Measurements from ENCODE around the gene SFTPB.
"Not testable (repeated sequence)": the region's sequence is repeated elsewhere in the genome, so short reads cannot be mapped to it uniquely, and the experiment has no call there.

The SFTPB gene

DNA sequence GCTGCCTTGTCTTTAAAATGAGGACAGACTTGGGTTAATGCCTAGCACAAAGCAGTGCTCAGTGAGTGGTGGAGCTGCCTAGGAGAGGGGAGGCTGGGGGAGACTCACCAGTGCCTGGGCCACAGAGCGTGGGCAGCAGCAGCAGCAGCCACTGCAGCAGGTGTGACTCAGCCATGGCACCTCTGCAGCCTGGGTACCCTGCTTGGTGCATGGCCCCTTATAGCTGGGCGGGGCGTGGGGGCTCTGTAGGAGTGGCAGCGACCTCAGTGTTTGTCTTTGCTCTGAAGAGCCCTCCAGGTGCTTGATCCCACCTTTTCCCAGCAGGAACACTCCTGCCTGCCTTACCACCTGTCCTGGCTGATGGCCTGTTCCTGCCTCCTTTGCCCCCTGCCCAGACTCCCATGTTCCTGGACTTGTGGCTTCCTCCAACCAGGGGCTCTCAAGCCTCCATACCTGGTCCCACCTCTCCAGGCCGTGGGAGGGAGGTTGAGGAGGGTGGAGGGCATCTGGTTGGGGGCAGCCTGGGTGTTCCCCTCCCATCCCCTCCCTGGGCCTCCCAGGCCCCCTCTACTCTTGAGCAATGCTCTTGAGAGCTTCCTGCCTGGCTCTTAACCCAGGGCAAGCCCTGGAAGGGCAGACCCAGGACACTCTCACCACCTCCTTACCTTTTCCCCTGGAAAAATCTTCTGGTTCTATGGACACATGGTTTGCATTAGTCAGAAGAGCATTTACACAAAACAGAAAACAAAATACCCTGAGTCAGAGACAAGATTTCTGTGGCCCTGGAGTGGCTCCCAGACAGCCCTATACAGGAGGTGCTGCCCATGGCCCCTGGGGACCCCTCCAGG, at the start of gene SFTPB:
SFTPB (minus strand) TSS at position 191 of the 848 bp plus-strand sequence; CDS start at position 175, 16 bp downstream.
- DNase-seq: no peak

DNA sequence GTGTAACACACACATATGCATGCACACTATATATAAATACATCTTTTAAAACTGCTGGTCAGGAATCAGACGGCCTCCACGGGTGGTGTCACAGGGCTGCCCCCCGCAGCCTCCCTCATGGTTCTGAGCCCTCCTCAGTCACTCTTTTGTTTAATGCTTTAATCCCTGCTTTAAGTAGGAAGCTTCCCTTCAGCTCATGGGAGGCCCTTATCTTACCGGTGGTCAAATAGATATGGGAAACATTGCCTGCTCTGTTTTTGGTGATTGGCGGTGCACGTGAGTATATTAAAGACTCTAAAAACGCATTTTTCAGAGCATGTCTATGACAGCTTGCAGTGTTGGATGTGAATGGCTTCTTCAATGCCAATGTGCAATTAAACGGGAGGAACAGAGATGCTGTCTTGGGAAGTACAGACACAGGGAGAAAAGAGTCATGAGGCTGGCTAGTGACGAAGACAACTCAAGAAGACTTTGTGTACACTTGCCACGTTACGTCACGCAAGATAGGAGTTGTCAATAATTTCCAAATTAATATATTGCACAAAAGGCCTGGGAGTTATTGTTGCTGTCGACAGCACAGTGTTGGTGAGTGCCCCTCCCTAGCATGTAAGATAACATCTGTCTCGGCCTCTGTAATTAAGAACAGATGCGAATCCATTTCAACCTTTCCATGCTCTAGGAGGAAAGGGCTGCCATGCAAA, 49.5 kb upstream of the SFTPB start:
- DNase-seq: no peak

DNA sequence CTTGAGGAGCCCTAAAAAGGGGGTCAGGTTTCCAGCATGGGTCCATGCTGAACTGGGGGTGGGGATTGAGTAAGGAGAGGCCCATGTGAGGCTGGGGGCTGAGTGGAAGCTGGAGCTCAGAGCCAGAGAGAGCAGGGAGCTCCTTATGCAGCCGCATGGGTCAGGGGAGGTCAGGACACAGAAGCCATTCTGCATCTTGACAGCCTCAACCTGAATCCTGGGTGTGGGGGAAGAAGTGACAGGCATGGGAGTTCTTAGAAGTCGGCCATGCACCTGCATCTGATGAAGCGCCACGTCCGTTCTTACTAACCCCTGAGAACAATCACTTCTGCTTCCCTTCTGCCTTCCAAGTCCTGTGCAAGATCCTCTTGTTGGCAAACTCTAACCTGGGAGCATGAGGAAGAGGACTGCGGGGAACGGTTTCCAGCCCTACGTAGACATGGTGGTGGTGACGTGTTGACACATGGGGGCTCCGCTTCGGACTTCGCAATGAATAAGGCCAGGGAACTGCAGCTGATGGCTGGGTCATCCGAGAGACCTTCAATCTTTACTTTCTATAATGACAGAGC, 48.4 kb upstream of the SFTPB start:
- DNase-seq: no peak

DNA sequence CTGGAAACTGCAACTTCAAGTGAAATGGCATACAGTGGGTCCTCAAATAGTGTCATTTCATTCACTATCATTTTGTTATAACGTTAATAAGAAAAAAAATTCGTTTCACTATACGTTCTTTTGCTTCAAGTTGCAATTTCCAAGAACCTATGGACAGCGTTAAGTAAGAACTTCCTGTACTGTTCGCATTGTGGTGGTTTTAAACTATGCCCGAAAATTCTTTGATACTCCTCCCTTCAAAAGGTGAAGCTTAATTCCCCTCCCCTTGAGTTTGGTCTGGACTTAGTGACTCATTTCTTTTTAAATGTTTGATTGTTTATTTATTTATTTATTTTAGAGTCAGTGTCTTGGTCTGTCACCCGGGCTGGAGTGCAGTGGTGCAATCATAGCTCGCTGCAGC, 46.8 kb upstream of the SFTPB start:
- DNase-seq: no peak

DNA sequence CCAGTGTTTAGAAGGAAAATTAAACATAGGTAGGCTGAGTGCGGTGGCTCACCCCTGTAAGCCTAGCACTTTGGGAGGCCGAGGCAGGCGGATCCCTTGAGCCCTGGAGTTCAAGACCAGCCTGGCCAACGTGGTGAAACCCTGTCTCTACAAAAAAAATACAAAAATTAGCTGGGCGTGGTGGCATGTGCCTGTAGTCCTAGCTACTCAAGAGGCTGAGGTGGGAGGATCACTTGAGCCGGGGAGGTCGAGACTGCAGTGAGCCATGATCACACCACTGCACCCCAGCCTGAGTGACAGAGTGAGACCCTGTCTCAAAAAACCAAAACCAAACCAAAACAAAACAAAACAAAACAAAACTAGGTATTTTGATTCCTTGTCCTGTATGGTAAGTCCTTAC, 46.4 kb upstream of the SFTPB start:
- DNase-seq: not testable (repeated sequence)

DNA sequence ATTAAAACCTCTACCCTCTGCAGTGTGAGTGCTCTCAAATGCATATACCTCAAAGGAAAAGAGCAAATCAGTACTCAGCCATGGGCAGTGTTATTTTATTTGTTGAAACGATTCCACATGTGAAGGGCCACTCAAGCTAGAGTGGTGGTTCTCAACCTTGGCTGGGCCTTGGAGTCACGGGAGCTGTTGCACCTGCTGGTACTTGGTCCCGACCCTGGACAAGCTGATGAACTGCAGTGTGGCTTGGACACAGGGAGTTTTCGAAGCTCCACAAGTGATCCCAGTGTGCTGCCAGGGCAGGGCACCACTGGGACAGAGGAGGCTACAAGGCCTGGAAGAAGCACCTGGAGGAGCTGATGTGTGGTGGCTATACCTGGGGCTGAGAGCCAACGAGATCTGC, 45.8 kb upstream of the SFTPB start:
- no peak for DNase-seq

DNA sequence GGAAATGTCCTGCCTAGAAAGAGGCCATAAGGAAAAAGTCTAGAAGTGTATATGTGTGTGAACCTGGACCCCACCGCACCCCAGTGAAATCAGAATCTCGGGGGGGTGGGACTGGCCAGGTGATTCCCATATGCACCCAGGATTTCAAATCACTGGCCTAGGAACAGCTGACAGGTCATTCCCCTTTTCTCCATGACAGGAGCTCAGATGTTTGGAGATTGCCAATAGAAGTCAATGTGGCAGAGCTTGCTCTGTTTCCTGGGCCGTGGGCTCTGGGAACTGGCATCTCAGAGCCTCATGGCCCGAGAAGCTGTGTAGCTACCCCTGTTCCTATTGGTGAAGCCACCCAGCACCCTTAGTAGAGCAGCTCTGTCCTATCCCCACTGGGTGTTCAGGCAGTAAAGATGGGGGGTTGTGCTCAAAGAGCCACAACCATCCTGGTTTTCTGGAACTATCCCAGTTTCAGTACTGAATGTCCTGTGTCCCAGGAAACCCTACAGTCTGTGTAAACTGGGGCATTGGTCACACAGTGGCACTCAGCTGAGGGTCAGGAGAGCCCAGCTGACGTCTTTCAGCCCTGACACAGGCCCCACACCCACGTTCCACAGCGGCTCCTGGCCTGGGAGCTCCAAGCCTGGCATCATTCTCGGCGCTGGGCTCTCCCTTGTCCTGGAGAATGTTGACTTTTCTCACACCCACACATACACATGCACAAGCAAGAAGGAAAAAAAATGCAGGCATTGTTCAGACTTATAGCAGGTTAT, 45.0 kb upstream of the SFTPB start:
- no peak for DNase-seq

DNA sequence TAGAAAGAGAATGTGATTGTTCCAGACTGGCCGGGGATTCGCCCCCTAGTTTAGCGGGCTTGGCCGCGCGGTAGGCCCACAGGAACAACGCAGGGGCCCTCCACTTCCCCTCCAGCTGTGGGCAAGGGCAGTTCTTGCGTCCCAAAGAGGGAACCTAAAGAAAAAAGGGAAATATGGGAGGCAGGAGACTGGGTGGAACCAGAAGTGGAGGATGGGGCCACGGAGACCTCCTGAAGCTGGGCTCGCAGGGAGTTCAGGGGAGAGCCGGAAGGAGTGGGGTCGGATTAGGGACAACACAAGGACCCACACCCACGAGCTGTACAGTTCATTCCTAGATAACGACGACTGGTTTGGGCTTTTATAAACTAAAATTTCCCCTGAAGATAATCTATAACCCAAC, 44.3 kb upstream of the SFTPB start:
- no peak for DNase-seq

DNA sequence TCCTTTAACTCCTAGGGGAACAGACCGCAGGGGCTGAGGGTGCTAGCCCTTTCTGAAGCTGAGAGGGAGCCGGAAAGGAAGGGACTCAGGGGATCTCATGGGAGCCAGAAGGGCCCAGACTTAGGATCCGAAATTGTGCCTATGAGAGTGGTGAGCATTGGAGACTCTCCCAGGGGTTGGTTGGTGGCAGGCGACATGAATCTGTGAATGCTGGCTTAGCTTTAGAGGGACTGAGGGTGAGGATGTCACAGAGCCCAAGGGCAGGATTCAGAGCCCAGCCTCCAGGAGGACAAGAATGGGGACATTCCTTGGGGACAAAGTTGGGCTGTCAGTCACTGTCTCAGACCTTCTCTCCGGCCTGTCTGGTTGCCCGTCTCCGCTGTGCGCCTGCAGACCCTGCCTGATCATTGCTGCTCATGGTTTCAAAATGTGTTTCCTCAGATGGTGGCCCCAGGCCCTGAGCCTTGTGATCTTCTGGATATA, 43.6 kb upstream of the SFTPB start:
- DNase-seq: no peak

DNA sequence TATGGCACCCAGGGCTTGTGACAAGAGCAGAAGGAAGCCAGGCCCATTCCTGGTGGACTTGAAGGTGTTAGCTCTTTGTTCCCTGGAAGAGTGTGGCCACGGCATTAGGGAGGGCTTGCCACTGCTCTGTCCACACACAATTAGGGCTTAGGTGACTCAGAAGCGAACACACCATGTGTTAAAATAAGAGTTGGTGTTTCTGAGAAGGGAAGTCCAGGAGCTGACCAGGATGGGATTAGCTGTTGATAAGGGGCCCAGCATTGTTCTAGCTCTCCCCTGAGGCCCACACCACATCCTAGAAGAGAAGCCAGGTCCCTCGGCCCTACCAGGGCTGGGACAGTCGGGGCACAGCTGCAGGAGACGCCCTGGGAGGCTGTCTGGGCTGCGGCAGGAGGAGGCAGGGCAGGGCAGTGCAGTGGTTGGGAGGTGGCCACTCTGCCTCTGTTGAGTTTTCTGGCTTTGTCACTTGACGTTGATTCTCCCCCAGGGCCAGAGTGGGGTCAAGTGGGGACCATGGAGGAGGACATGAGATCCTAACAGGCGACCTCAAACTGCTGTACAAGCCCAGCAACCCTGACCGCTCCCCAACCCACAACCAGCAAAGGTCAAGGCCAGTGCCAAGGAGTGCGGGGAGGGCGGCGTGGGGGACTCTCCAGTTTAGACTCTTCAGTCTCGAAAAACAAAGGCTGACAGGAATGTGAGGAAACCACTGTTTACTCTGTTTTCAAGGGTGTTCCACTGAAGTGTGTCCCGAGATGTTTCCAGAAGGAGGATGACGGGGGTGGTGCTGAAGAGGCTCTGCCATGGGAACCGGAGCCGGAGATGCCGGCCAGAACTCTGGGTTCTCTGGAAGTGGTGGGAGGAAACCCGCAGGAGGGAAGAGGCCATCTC, 42.9 kb upstream of the SFTPB start:
- DNase-seq: no peak

DNA sequence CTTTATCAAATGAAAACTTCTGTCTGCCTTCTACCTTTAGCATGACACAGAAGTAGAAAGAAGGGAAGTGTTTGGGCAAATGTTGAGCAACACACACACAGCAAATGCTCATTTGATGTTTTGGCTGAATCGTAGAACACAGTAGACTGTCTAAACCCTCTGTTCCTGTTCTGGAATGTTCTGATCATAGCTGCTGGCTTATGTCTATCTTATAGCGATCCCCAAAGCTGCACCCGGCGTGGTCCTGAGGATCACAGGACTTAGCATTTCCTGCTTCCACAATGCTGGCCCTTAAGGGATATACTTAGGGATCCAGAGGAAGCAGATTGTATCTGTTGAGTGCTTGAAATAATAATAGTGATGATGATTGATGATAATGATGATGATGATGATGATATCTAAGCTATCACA, 41.4 kb upstream of the SFTPB start:
- no peak for DNase-seq

DNA sequence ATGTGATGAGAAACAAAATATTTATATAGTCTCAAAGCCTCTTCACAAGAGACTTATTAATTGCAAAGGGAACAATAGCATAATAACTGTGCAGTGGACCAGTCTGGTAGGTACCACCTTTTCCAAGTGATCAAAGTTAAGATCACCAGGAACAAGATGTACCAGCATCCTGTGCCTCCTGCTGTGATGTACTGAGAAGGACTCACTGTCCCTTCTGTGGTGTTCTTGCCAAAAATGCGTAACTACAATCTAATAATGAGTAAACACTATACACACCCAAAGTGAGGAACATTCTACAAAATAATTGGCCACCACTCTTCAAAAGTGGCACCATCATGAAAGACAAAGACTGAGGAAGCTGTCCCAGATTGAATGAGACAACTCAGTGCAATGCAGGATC, 40.6 kb upstream of the SFTPB start:
- no peak for DNase-seq

DNA sequence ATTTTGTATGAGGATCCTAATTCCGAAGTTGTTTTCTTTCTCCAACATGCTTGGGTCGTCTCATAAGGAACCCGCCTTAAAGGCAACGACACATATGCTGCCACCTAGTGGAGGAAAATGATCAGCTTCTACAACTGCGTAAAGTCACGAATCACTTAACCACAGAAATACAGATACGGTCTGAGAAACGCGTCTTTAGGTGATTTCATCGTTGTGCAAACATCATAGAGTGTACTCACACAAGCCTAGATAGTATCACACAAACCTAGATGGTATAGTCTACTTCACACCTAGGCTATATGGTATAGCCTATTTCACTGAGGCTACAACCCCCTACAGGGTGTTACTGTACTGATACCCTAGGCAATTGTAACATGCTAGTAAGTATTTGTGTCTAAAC, 39.3 kb upstream of the SFTPB start:
- DNase-seq: peak; percentile 58 to 89

DNA sequence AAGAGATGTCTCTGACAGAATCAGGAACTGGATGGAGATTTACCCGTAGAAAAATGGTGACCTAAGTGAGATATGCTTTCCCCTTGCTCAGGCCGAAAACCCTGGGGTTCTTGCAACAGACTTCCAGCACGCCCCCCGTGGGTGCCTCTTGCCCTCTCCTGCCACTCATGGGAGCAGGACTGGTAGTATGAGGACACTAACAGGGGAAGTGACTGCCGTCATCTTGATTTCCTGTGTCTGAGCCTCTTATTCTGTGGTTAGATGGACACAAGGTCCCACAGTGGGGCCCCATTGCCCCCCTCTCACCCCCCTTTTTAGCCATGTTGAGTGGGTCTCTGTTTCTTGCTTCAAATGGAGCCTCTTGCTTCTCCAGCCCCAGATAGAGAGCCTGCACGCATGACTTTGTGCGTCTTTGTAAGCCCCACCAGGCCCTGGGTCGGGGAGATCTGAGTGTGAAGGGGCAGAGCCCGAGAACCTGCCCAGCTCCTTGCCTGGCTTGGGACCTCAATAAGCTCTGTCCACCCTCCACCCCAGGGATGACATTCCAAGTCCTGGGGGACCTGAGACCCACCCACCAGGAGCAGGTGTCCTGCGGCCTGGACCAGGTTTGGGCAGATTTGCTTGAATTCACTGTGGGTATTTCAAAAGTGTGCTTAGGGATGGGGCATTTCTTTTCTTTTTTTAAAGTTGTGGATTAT, 38.7 kb upstream of the SFTPB start:
- DNase-seq: no peak

DNA sequence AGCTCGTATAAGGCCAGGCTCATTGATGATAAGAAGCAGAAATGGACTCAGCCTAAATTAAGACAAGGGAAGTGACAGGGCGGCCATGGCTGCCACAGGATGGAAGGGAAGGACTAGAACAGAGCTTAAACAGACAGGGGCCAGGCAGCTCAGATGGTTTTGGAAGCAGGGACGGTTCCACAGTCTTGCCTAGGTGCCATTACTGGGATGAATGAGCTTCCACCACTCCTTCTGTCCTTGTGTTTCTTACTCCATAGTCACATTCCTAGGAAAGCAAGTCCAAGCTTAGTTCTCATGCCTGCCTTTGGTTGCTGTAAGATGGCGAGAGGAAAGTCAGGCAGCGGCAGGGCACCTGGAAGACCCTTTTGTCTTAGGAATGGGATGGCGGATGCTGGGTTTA, 38.1 kb upstream of the SFTPB start:
- no peak for DNase-seq

DNA sequence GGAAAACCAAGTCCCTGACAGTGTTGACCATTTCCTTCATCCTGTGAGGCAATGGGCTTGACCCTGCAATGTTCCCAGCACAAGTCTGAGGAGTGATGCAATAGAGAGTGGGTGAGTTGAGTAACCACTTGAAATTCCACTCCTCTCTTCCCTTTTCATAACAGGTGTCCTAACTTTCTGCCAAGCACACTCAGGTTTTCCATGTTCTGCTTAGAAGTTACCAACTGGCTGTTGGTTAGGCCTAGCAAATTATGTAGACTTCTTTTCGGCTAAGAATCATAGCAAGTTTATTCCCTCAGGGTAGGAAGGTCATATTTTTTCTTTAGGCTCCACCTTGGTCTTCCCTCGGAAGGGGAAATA, 37.7 kb upstream of the SFTPB start:
- DNase-seq: no peak

DNA sequence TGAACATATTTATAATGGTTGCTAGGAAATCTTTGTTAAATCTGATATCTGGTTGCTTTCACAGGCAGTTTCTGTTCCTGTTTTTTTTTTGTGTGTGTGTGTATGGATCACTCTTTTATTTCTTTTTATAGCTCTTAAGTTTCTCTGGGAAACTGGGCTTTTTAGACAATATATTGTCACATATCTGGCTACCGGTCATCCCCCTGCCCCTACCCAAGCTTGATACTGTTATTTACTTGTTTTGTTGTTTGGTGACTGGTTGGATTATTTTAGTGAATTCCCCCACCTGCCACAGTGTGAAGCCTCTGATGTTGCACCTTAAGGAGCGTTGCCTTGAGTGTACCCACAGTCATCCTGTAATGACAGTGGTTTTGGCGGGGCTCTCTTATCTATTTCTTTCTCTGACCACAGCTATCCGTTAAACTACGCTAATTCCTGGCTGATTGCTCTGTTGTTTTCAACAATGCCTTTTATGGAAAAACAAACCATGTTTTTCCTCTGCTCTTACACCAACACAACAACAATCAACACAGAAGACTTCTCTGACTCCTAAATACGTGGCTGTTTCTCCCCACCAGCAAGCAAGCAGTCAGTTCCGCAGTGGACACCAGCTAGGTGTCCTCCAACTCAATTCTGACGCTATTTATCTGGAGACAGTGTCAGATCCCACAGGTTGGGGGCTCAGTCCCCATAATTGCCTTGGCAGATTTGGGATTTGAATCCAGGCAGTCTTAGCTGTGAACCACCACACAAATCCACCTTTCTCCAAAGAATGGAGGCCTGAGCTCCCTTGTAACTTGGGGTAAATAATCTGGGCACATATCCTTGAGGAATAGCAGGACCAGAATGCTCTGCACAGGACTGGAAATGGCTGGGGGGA, 37.0 kb upstream of the SFTPB start:
- DNase-seq: no peak

DNA sequence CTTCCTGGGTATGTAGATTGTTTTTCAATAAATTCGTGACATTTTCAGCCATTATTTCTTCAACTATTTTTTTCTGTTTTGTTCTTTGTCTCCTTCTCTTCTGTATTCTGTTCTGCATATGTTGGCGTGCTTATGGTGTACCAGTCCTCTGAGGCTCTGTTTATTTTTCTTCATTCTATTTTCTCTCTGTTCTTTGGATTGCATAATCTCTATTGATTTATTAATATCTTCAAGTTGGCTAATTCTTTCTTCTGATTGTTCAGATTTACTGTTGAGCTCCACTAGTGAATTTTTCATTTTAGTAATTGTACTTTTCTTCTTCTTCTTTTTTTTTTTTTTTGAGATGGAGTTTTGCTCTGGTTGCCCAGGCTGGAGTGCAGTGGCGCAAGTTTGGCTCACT, 36.0 kb upstream of the SFTPB start:
- no peak for DNase-seq

DNA sequence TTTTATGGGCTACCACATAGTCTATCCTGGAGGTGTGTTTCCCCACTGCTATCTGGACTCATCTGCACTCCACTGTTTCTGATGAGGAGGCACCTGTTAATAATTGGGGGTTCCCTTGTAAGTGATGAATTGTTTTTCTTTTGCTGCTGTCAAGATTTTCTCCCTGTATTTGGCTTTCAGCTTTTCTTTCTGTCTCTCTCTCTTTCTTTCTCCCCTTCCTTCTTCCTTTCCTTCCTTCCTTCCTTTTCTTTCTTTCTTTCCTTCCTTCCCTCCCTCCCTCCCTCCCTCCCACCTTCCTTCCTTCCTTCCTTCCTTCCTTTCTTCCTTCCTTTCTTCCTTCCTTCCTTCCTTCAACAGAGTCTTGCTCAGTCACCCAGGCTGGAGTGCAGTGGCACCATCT, 35.3 kb upstream of the SFTPB start:
- DNase-seq: no peak

DNA sequence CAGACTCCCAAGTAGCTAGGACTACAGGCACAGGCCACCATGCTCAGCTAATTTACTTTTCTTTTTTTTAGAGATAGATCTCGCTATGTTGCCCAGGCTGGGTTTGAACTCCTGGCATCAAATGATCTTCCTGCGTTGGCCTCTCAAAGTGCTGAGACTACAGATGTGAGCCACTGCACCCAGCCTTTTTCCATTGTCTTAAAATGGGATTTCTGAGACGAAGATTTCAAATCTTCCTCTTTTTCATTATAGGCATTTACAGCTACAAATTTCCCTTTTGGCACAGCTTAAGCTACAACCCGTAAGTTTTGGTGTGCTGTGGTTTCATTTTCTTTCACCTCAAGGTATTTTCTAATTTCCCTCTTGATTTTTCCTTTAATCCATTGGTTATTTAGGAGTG, 34.8 kb upstream of the SFTPB start:
- no peak for DNase-seq

DNA sequence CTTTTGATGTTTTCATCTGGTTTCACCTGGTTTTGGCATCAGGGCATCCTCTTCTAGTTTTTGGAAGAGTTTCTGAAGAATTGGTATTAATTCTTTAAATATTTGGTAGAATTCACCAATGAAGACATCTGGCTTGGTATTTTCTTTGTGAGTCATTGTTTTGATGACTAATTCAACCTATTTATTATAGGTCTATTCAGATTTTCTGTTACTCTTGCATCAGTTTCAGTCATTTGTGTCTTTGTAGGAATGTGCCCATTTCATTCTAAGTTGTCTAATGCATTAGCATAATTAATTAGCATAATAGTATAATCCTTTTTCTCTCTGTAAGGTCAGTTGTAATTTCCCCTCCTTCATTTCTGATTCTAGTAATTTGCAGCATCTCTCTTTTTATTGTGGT, 34.2 kb upstream of the SFTPB start:
- DNase-seq: no peak

All from NCI-H446 (cell line).